SK-N-SH (cell line): ENCODE results near the gene MFNG.

Source experiments
- NFIC ChIP-seq: IDR thresholded peaks from 2 replicates; pipeline ENCODE4 v1.4.0; 2012; ENCODE audit warnings: borderline replicate concordance
- RXRA ChIP-seq: IDR thresholded peaks from 2 replicates; pipeline ENCODE4 v1.4.0; 2012; ENCODE audit warnings: low read depth, mild to moderate bottlenecking, borderline replicate concordance
- YY1 ChIP-seq: IDR thresholded peaks from 2 replicates; pipeline ENCODE4 v1.4.0; 2012; ENCODE audit warnings: low read depth, mild to moderate bottlenecking
- TF ChIP-seq, protein P1 (sequence below): fragments of 200-600 bp; sonication (generic); IDR thresholded peaks from 2 replicates; pipeline ENCODE4 v1.6.1; 2017; ENCODE audit warnings: antibody characterized with exemption, mild to moderate bottlenecking, moderate library complexity

DNA sequence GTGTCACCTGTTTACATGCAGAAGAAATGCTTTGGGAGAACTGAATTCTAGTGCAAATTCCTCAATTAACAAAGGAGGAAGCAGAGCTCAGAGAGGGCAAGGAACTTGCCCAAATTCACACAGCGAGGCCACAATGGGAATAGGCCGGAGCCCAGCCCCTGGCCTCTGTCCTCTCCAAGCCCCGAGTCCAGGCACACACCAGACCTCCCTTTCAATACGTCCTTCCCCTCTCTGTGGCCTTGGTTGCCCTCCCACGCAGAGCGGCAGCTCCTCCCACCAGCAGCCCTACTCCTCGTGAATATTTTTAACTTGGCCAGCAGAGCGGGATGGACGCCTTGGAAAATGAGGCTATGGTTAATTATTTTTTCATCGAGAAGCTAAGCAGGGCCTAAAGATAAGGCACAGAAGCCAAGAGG is 34.6 kb upstream of the MFNG start:
- TF ChIP-seq, protein P1, sequence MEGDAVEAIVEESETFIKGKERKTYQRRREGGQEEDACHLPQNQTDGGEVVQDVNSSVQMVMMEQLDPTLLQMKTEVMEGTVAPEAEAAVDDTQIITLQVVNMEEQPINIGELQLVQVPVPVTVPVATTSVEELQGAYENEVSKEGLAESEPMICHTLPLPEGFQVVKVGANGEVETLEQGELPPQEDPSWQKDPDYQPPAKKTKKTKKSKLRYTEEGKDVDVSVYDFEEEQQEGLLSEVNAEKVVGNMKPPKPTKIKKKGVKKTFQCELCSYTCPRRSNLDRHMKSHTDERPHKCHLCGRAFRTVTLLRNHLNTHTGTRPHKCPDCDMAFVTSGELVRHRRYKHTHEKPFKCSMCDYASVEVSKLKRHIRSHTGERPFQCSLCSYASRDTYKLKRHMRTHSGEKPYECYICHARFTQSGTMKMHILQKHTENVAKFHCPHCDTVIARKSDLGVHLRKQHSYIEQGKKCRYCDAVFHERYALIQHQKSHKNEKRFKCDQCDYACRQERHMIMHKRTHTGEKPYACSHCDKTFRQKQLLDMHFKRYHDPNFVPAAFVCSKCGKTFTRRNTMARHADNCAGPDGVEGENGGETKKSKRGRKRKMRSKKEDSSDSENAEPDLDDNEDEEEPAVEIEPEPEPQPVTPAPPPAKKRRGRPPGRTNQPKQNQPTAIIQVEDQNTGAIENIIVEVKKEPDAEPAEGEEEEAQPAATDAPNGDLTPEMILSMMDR, result no peak
- no peak for TF ChIP-seq YY1
- no peak for TF ChIP-seq NFIC
- no peak for TF ChIP-seq RXRA
